T-helper 1 cell treated with Interleukin-12 subunit alpha and Interleukin-12 subunit beta and Interleukin-4 antibody, amounts not matched to agents 30 μg/mL and 1 μg/mL, for 36 hours (primary cell): ENCODE results near the gene TMC8.
"Not testable (repeated sequence)": the region's sequence is repeated elsewhere in the genome, so short reads cannot be mapped to it uniquely, and the experiment has no call there.

Experiments
- H3K27ac Mint-ChIP-seq: one replicate; pipeline ENCODE4 v1.8.0; 2021; ENCODE audit warnings: mild to moderate bottlenecking, mixed read lengths
- H3K27me3 Mint-ChIP-seq: one replicate; pipeline ENCODE4 v1.8.0; 2021; ENCODE audit warnings: low read depth, mixed read lengths
- H3K36me3 Mint-ChIP-seq: one replicate; pipeline ENCODE4 v1.8.0; 2021; ENCODE audit warnings: low read depth, mixed read lengths
- H3K4me1 Mint-ChIP-seq: one replicate; pipeline ENCODE4 v1.8.0; 2021; ENCODE audit warnings: low read depth, mixed read lengths
- H3K4me3 Mint-ChIP-seq: one replicate; pipeline ENCODE4 v1.8.0; 2021; ENCODE audit warnings: mild to moderate bottlenecking, moderate library complexity, mixed read lengths
- H3K9me3 Mint-ChIP-seq: one replicate; pipeline ENCODE4 v1.8.0; 2021; ENCODE audit warnings: mixed read lengths

TMC8 gene

DNA sequence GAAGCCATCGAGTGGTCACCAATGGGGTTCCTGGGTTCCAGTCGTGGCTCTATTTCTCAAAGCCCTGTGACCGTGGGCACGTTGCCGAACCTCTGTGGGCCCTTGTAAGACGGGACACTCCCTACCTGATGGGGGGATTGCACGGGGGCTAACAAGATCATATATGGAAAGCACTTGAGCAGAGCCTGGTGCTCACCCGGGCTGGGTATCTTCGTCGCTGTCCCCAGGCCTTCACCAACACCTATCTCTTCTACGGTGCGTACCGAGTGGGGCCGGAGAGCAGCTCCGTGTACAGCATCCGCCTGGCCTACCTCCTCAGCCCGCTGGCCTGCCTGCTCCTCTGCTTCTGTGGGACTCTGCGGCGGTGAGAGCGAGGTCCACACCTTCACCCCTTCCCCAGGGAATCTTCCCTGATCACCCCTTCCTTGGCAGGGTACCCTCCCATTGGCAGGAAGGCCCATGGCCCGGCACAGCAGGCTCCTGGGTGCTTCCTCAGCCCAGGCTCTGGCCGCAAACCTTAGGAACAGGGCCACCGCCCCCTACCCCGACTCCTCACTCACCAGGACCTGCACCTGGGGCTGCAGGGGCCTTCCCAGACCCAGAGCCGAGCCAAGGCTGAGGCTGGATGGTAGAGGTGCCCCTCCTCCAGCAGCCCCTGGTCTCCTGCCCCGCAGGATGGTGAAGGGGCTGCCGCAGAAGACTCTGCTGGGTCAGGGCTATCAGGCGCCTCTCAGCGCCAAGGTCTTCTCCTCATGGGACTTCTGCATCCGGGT, 2.8 kb downstream of the TMC8 start:
- Mint-ChIP-seq H3K9me3 (no peaks in the 10 kb centered on the region), H3K4me1 (peaks cover 56% of the 10 kb centered on the region), H3K27me3 (no peaks in the 10 kb centered on the region), H3K36me3 (peaks cover 46% of the 10 kb centered on the region), H3K27ac (peak overlapping the region; percentile 74), H3K4me3 (peak overlapping the region; percentile 91)

DNA sequence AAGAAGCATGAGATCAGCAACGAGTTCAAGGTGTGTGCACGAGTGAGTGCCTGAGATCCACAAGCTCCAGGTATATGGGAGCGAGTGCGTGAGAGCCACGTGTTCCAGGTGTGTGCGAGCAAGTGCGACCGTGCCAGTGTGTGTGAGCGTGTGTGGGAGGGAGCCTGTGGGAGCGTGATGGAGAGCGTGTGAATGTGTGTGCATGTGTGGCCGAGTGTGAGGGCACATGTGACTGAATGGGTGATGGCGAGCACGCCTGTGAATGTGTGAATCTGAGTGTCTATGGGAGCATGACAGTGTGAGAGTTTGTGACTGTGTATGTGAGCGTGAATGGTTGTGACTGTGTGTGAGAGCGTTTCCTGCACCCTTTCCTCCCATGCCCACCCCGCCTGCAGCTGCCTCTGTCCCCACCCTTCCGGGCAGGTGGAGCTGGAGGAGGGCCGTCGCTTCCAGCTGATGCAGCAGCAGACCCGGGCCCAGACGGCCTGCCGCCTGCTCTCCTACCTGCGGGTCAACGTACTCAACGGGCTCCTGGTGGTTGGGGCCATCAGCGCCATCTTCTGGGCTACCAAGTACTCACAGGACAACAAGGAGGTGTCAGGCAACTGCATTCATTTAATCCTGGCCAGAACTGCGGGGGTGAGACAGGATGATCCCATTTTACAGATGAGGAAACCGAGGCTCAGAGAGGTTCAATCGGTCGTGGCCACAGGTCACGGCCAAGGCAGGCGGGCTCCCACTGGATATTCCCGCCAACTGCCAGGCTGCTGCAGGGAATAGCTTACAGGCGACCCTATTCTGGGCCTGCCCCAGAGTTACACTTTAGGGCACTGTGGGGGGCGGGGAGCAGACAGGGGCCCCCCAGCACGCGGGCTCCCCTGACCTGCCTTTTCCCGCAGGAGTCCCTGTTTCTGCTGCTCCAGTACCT, 3.7 kb downstream of the TMC8 start:
- peak overlapping the region; percentile 91 for H3K4me3 Mint-ChIP-seq
- no peaks in the 10 kb centered on the region for H3K9me3 Mint-ChIP-seq
- peaks cover 53% of the 10 kb centered on the region for H3K36me3 Mint-ChIP-seq
- H3K27ac Mint-ChIP-seq: peak overlapping the region; percentile 74
- H3K4me1 Mint-ChIP-seq: peaks cover 60% of the 10 kb centered on the region
- no peaks in the 10 kb centered on the region for H3K27me3 Mint-ChIP-seq

DNA sequence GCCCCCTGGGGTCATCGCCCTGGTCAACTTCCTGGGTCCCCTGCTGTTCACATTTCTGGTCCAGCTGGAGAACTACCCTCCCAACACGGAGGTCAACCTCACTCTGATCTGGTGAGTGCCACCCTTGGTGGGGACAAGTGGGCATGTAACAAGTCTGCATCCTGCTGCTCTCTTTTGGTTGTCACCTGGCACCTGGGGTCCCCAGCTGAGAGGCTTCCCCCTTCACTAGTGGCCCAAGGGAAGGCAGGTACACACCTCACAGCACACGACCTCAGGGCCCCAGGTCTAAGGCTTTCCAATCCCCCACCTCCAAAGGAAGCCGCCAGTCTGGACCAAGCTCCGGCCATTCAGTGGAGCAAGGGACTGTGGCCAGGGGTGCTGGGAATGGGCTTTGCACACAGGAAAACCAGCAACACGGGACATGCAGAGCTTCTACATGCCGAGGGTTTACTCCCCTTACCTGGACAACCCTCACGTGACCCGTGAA, 4.4 kb downstream of the TMC8 start:
- Mint-ChIP-seq H3K27me3 (no peaks in the 10 kb centered on the region), H3K4me1 (peaks cover 56% of the 10 kb centered on the region), H3K9me3 (no peaks in the 10 kb centered on the region), H3K36me3 (peaks cover 54% of the 10 kb centered on the region), H3K4me3 (peak overlapping the region; percentile 46), H3K27ac (no peak overlapping the region)

DNA sequence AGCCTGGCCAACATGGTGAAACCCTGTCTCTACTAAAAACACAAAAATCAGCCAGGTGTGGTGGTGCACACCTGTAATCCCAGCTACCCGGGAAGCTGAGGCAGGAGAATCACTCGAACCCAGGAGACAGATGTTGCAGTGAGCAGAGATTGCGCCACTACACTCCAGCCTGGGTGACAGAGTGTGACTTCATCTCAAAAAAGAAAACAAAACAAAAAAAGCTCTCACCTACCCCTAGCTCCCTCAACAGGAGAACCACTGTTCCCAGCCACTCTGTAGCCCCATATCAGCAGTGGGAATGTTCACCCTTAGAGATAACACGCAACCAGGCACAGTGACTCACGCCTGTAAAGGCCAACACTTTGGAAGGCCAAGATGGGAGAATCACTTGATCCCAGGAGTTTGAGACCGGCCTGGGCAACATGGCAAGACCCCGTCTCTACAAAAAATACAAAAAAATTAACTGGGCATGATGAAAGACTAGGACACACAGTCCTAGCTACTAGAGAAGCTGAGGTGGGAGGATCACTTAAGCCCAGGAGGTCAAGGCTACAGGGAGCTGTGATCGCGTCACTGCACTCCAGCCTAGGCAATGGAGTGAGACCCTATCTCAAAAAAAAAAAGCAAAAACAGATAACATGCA, 5.4 kb downstream of the TMC8 start:
- no peaks in the 10 kb centered on the region for H3K27me3 Mint-ChIP-seq
- peaks cover 52% of the 10 kb centered on the region for H3K4me1 Mint-ChIP-seq
- H3K9me3 Mint-ChIP-seq: no peaks in the 10 kb centered on the region
- peak overlapping the region; percentile 32 for H3K27ac Mint-ChIP-seq
- peak overlapping the region; percentile 29 for H3K4me3 Mint-ChIP-seq
- H3K36me3 Mint-ChIP-seq: peaks cover 55% of the 10 kb centered on the region

DNA sequence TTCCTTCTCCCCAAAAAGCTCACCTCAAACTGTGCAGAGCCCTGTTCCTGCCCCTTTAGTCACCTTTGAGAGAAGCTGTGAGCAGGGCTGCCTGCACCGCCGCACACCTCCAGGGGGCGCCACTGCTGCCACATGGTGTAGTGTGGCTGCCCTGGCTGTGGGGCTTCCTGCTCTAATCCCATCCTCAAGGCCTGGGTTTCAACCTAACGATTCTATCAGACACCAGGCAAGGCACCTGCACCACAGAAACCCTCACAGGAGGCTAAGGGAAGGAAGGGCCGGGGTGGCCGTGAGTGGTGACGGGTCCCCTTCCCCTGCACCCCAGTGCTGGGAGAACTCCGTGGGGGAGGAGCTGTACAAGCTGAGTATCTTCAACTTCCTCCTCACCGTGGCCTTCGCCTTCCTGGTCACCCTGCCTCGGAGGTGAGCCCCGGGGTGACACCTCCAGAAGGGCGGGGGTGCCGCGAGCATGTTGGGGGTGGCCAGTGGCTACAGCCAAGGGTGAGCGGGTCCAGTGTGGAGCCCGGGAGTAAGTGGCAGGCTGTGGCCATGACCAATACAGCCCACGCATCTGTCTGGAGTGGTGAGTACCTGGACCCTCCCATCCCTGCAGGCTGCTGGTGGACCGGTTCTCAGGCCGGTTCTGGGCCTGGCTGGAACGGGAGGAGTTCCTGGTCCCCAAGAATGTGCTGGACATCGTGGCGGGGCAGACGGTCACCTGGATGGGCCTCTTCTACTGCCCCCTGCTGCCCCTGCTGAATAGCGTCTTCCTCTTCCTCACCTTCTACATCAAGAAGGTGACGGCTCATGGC, 7.0 kb downstream of the TMC8 start:
- H3K4me3 Mint-ChIP-seq: peak overlapping the region; percentile 44

DNA sequence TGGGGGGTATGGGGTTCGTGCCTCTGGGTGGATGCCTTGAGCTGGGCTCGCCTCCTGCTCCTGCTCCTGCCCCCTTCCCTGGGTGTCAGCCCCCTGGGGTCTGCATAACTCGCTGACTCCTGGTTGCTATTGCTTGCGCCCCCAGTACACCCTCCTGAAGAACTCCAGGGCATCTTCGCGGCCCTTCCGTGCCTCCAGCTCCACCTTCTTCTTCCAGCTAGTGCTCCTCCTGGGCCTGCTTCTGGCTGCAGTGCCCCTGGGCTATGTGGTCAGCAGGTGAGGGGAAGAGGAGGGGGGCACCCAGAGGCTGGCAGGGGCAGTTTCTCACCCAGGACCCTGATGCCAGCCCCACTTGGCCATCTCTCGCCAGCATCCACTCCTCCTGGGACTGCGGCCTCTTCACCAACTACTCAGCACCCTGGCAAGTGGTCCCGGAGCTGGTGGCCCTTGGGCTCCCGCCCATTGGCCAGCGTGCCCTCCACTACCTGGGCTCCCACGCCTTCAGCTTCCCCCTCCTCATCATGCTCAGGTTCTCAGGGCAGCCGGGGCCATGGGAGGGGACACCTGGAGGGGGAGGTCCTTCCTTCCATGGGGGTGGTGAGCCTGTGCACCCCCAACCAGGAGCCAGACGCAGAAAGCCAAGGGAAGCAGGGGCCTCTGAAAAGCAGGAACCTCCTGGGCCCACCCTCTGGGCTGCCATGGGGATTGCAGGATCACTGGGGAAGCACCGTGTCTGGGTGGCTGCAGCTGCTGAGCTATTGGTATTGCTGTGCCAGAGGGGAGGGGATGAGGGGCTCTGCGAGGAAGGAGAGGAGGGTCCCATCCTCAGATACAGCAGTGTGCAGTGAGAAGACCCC, 7.9 kb downstream of the TMC8 start:
- Mint-ChIP-seq H3K27ac (peak overlapping the region; percentile 59), H3K9me3 (no peaks in the 10 kb centered on the region), H3K27me3 (no peaks in the 10 kb centered on the region), H3K36me3 (peaks cover 54% of the 10 kb centered on the region), H3K4me3 (no peak overlapping the region), H3K4me1 (peaks cover 53% of the 10 kb centered on the region)

More for the DNA sequence above, 7.0 kb downstream of the TMC8 start:
- H3K27ac Mint-ChIP-seq: peak overlapping the region; percentile 49
- H3K36me3 Mint-ChIP-seq: peaks cover 60% of the 10 kb centered on the region
- no peaks in the 10 kb centered on the region for H3K9me3 Mint-ChIP-seq
- peaks cover 56% of the 10 kb centered on the region for H3K4me1 Mint-ChIP-seq
- H3K27me3 Mint-ChIP-seq: no peaks in the 10 kb centered on the region

DNA sequence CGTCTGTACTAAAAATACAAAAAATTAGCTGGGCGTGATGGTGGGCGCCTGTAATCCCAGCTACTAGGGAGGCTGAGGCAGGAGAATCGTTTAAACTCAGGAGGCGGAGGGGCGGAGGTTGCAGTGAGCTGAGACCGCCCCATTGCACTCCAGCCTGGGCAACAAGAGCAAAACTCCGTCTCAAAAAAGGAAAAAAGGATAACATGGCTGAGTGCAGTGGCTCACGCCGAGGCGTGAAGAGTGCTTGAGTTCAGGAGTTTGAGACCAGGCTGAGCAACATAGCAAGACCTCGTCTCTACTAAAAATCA, 9.2 kb downstream of the TMC8 start:
- Mint-ChIP-seq H3K27ac (peak overlapping the region; percentile 68), H3K36me3 (peaks cover 40% of the 10 kb centered on the region), H3K4me1 (peaks cover 40% of the 10 kb centered on the region)
- H3K27me3 Mint-ChIP-seq, H3K4me3 Mint-ChIP-seq, H3K9me3 Mint-ChIP-seq: not testable (repeated sequence)

DNA sequence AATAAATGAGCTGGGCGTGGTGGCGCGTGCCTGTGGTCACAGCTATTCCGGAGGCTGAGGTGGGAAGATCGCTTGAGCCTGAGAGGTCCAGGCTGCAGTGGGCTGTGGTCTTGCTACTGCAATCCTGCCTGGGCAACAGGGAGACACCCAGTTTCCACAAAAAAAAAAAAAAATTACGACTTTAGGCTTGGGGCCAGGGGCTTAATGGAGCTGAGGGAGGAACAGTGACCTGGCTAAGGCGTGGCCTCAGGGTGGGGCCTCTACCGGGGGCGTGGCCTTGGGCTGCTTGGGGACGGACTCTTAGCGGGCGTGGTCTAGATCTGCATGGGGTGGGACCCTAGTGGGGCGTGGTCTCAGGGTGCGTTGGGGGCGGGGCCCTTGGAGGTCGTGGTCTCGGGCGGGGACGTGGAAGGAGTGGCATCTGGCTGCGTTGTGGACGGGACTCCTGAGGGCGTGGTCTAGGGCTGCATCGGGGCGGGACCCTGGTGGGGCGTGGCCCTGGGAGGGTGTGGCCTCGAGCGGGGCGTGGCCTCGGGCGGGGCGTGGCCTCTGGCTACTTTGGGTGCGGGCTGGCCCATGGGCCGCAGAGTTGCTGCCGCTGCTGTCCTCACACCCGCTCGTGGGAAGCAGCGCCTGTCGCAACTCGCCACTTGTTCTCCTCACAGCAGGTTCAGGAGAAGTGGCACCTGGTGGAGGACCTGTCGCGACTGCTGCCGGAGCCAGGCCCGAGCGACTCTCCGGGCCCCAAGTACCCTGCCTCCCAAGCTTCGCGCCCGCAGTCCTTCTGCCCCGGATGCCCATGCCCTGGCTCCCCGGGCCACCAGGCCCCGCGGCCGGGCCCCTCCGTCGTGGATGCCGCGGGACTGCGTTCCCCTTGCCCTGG, 9.8 kb downstream of the TMC8 start:
- H3K4me3 Mint-ChIP-seq: peak overlapping the region; percentile 9
- H3K36me3 Mint-ChIP-seq: peaks cover 38% of the 10 kb centered on the region
- H3K27me3 Mint-ChIP-seq: no peaks in the 10 kb centered on the region
- H3K27ac Mint-ChIP-seq: peak overlapping the region; percentile 68
- peaks cover 37% of the 10 kb centered on the region for H3K4me1 Mint-ChIP-seq
- no peaks in the 10 kb centered on the region for H3K9me3 Mint-ChIP-seq

DNA sequence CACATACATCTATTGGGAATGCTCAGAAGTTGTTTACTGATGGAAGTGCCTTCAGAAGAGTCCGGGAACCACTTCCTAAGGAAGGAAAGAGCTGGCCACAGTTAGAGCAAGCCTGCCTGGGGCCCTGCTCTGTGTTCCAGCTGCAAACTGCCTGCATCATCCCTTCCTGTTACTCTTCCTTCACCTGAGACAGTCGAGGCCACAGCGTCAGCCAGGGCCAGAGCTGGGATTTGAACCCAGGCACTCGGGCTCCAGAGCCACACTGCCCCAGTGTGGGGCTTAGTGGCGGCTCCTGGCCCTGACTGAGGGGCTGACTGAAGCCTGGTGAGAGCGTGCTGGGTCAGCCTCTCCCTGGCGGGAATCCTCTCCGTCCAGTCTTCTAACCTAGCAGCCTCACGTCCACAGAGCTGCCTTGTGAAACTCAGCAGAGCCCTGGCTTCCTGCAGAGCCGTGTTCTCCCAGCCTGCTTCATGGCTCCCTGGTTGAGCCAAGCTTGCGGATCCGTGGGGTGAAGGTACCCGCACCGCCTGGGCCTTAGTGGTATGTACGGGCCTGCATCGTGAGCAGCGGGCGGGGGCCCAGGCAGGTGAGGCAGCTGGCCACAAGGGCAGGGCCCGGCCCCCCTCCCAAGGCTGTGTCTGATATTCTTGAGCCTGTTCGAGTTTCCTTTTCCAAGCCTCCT, 11.0 kb downstream of the TMC8 start:
- peaks cover 31% of the 10 kb centered on the region for H3K4me1 Mint-ChIP-seq
- no peak overlapping the region for H3K27ac Mint-ChIP-seq

DNA sequence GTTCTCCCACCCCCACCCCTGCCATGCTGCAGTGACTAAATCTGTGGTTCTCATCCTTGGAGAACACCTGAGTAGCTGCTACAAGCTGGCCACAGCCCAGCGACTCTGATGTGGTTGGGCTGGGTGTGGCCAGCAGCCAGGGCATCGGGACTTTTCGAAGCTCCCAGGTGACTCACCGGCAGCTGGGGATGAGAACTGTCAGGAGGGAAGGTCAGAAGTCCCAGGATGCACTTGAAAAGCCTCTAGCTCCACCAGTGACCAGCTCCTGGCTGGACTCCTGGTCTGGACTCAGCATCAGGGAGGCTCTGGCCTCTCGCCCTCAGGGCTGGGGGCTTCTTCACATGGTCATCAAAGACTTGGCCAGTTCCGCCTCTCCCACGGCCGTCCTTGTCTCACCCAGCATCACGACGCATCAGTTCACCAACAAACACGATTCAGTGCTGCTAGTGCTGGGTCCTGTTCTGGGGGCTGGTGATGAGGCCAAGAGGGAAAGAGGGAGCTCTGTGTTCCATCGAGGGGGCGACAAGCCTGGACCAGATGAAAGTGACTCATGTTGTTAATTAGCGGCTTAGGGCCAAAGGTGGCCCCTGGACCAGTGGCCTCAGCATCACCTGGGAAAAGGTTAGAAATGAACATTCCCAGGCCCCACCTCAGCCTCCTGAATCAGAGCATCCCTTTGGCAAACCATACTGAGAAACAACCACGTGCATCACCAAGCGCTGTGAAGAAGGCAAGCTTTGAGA, 11.7 kb downstream of the TMC8 start:
- Mint-ChIP-seq H3K4me3 (no peak overlapping the region), H3K27me3 (no peaks in the 10 kb centered on the region), H3K4me1 (peaks cover 24% of the 10 kb centered on the region), H3K36me3 (peaks cover 24% of the 10 kb centered on the region), H3K9me3 (no peaks in the 10 kb centered on the region), H3K27ac (no peak overlapping the region)

More for the DNA sequence above, 11.0 kb downstream of the TMC8 start:
- peaks cover 28% of the 10 kb centered on the region for H3K36me3 Mint-ChIP-seq
- H3K4me3 Mint-ChIP-seq: no peak overlapping the region
- H3K9me3 Mint-ChIP-seq: no peaks in the 10 kb centered on the region
- no peaks in the 10 kb centered on the region for H3K27me3 Mint-ChIP-seq

DNA sequence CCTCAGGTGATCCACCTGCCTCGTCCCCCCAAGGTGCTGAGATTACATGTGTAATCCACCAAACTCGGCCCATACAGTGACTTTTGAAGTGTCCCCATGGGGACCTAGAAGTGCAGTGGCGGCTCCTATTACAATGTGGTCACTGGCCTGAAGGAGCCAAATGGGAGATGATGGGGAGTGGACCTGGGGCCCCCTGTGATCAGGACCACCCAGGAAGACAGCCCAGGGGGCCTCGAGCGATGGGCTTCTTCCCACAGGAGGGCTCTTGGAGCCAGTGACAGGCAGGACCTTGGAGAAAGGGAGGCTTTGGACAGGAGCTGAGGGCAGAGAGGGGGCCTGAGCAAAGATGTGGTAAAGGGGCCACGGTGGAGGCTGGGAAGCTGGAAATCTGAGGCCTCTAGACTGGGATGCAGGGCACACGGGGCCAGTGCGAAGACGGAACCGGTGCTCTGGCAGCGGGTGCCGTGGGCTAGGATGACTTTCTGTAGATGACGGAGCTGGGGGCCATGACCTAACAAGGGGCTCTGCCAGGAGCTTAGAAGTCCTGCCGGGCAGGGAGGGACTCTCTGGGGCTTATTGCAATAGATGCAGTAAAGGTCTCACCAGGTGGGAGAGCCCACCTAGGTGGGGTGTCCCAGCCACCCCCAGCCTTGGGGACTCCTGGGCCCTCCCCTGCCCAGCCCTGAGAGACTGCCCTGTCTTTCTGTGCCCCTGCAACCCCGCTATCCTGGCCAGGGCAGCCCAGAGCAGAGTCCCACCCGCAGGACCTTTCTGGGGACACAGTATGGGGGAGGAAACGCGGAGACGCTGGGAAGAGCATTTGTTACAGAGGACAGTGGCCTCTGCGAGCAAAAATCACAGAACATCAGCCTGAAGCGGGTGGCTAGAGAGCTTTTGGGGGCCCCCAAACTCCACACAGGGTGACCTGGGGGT, 12.9 kb downstream of the TMC8 start:
- peak overlapping the region; percentile 36 for H3K27ac Mint-ChIP-seq
- H3K36me3 Mint-ChIP-seq: peaks cover 23% of the 10 kb centered on the region
- H3K4me3 Mint-ChIP-seq: no peak overlapping the region
- no peaks in the 10 kb centered on the region for H3K9me3 Mint-ChIP-seq
- peaks cover 24% of the 10 kb centered on the region for H3K4me1 Mint-ChIP-seq
- no peaks in the 10 kb centered on the region for H3K27me3 Mint-ChIP-seq
